ENCODE data around the gene USPL1.
"Not testable (repeated sequence)": the region's sequence is repeated elsewhere in the genome, so short reads cannot be mapped to it uniquely, and the experiment has no call there.

- not testable (repeated sequence) for TF ChIP-seq CTCF, POLR2A (IDR thresholded peaks at IDR 0.05)
These were observed 23.5 kb downstream of the USPL1 start for GRCh38 chr13:30641173-30641572.
